Neural cell (in vitro differentiated cells): Measurements from ENCODE around the gene COQ4. TPM values are rescaled to one million over a fixed set of nuclear protein-coding genes. Genes with fewer than 3 reads are reported as not detected.

Experiments
- H2AFZ ChIP-seq: fragments of 200-600, 300-800 bp; sonication (generic), shearing (Covaris generic); 2 replicates; pipeline ENCODE4 v1.6.0; 2014; ENCODE audit warnings: low read depth, mild to moderate bottlenecking, antibody characterized with exemption, low read length, moderate library complexity
- H3F3A ChIP-seq: fragments of 200-600 bp; shearing (Covaris generic); 2 replicates; pipeline ENCODE4 v1.6.1; 2016; ENCODE audit warnings: mild to moderate bottlenecking, moderate library complexity, mixed read lengths, antibody characterized with exemption, low read length; ENCODE audit not compliant: insufficient read depth, poor library complexity, severe bottlenecking
- H3K27ac ChIP-seq: fragments of 200-600, 300-800 bp; sonication (generic), shearing (Covaris generic); 2 replicates; pipeline ENCODE4 v1.5.1; 2014; ENCODE audit warnings: mild to moderate bottlenecking, low read length, moderate library complexity
- H3K27me3 ChIP-seq: fragments of 300-800, 200-600 bp; sonication (generic), shearing (Covaris generic); 2 replicates; pipeline ENCODE4 v1.6.0; 2014; ENCODE audit warnings: mild to moderate bottlenecking, low read depth, low read length, moderate library complexity; ENCODE audit not compliant: insufficient read depth
- H3K36me3 ChIP-seq: fragments of 300-800, 200-600 bp; sonication (generic), shearing (Covaris generic); 2 replicates; pipeline ENCODE4 v1.5.1; 2014; ENCODE audit warnings: mild to moderate bottlenecking, antibody characterized with exemption, low read length, moderate library complexity; ENCODE audit not compliant: insufficient read depth
- H3K4me2 ChIP-seq: fragments of 300-800, 200-600 bp; sonication (generic), shearing (Covaris generic); 2 replicates; pipeline ENCODE4 v1.6.0; 2014; ENCODE audit warnings: mild to moderate bottlenecking, low read length
- H3K4me3 ChIP-seq: fragments of 300-800, 200-600 bp; sonication (generic), shearing (Covaris generic); 2 replicates; pipeline ENCODE4 v1.5.1; 2014; ENCODE audit warnings: mild to moderate bottlenecking, low read length, moderate library complexity
- H3K79me2 ChIP-seq: fragments of 200-600 bp; shearing (Covaris generic); replicated peaks from 2 replicates; pipeline ENCODE4 v1.6.0; 2014; ENCODE audit warnings: mild to moderate bottlenecking, low read length, moderate library complexity; ENCODE audit not compliant: insufficient read depth
- H3K9ac ChIP-seq: fragments of 300-800, 200-600 bp; sonication (generic), shearing (Covaris generic); 2 replicates; pipeline ENCODE4 v1.6.1; 2016; ENCODE audit warnings: mild to moderate bottlenecking, low read length, mixed read lengths
- H3K9me2 ChIP-seq: fragments of 200-600 bp; shearing (Covaris generic); 2 replicates; pipeline ENCODE4 v1.6.1; 2016; ENCODE audit warnings: mild to moderate bottlenecking, low read length, mixed read lengths; ENCODE audit not compliant: insufficient read depth
- H3K9me3 ChIP-seq: fragments of 200-600, 300-800 bp; sonication (generic), shearing (Covaris generic); 2 replicates; pipeline ENCODE4 v1.6.1; 2016; ENCODE audit warnings: mild to moderate bottlenecking, mixed run types, low read length, moderate library complexity, mixed read lengths
- H4K20me1 ChIP-seq: fragments of 200-600 bp; shearing (Covaris generic); 2 replicates; pipeline ENCODE4 v1.6.1; 2016; ENCODE audit warnings: mild to moderate bottlenecking, mixed run types; ENCODE audit not compliant: insufficient read depth
- CTCF ChIP-seq: fragments of 450-650 bp; IDR thresholded peaks from 2 replicates; pipeline ENCODE4 v1.5.1; 2014; ENCODE audit warnings: antibody characterized with exemption, mild to moderate bottlenecking, moderate library complexity; ENCODE audit not compliant: poor library complexity, severe bottlenecking
- EP300 ChIP-seq: fragments of 450-650 bp; conservative IDR thresholded peaks from 2 replicates; pipeline ENCODE4 v1.6.1; 2014; ENCODE audit warnings: antibody characterized with exemption, mild to moderate bottlenecking, moderate library complexity; ENCODE audit not compliant: poor library complexity, severe bottlenecking
- EZH2 ChIP-seq: fragments of 200-600, 300-800 bp; shearing (Covaris generic), sonication (generic); IDR thresholded peaks from 2 replicates; pipeline ENCODE4 v1.6.1; 2014; ENCODE audit warnings: antibody characterized with exemption, low read length, borderline replicate concordance, mild to moderate bottlenecking; ENCODE audit not compliant: insufficient read depth, poor library complexity, severe bottlenecking
- MXI1 ChIP-seq: fragments of 450-650 bp; conservative IDR thresholded peaks from 2 replicates; pipeline ENCODE4 v1.6.1; 2014; ENCODE audit warnings: antibody characterized with exemption, mild to moderate bottlenecking; ENCODE audit not compliant: poor library complexity, severe bottlenecking
- POLR2AphosphoS5 ChIP-seq: IDR thresholded peaks from 2 replicates; pipeline ENCODE4 v1.6.1; 2012
- RAD21 ChIP-seq: fragments of 450-650 bp; conservative IDR thresholded peaks from 2 replicates; pipeline ENCODE4 v1.6.1; 2014; ENCODE audit warnings: antibody characterized with exemption, mild to moderate bottlenecking, moderate library complexity
- REST ChIP-seq: IDR thresholded peaks from 2 replicates; pipeline ENCODE4 v1.6.1; 2012; ENCODE audit warnings: borderline replicate concordance
- SMC3 ChIP-seq: fragments of 450-650 bp; conservative IDR thresholded peaks from 2 replicates; pipeline ENCODE4 v1.6.1; 2014; ENCODE audit warnings: antibody characterized with exemption, mild to moderate bottlenecking, moderate library complexity; ENCODE audit not compliant: poor library complexity
- TAF1 ChIP-seq: IDR thresholded peaks from 2 replicates; pipeline ENCODE4 v1.6.1; 2012; ENCODE audit warnings: low read depth
- polyA plus RNA-seq: library from polyadenylated mRNA; depleted of rRNA; stranded (reverse); fragments of >200 nt; gene quantifications from 2 replicates; pipeline ENCODE4 v1.2.3, GENCODE V29; 2014

The COQ4 gene
- polyA plus RNA-seq, 1 donor from 2014 or later = 108 TPM

GRCh38 chr9:128372784-128373183, 50.1 kb downstream of the COQ4 start:
- no peaks in the 10 kb centered on the region for H3K9me2 ChIP-seq
- no peak overlapping the region for H2AFZ ChIP-seq
- H3K27me3 ChIP-seq = no peaks in the 10 kb centered on the region
- H3K4me3 ChIP-seq = peak overlapping the region; percentile 79
- no peak overlapping the region for H3K27ac ChIP-seq
- no peak overlapping the region for H3K9ac ChIP-seq
- H4K20me1 ChIP-seq = no peaks in the 10 kb centered on the region
- H3F3A ChIP-seq = no peaks in the 10 kb centered on the region
- no peaks in the 10 kb centered on the region for H3K36me3 ChIP-seq
- H3K9me3 ChIP-seq = no peaks in the 10 kb centered on the region
- TF ChIP-seq SMC3 (no peak), TAF1 (no peak), EZH2 (no peak), RAD21 (no peak), CTCF (no peak), EP300 (no peak)
- H3K4me2 ChIP-seq = no peak overlapping the region
- peaks cover 13% of the 10 kb centered on the region for H3K79me2 ChIP-seq

DNA sequence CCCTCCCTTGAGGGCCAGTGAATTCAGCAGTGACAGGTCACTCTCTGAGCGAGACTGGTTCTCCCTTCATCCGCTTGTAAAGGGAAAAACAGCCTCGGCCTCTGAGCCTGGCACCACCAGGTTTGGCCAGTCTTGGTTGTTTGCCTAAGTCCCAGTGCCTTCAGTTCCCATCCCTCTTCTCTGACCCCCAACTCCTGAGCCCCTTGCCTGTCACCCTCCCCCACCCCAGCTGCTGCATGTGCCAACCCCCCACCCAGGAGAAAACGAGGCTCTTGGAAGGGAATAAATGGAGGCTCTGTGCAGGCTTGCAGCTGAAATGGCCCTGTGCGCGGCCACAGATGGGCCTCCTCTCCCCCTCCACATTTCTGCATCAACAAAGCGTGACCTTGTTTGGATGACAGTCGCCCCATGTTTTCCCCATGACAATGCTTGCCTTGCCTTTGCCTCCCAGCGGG, 51.6 kb downstream of the COQ4 start:
- no peaks in the 10 kb centered on the region for H4K20me1 ChIP-seq
- H3K9ac ChIP-seq = no peak overlapping the region
- no peaks in the 10 kb centered on the region for H3K9me3 ChIP-seq
- H3K27me3 ChIP-seq = no peaks in the 10 kb centered on the region
- H2AFZ ChIP-seq = no peak overlapping the region
- H3K4me2 ChIP-seq = no peak overlapping the region
- no peaks in the 10 kb centered on the region for H3K36me3 ChIP-seq
- TF ChIP-seq TAF1 = no peak
- no peak for TF ChIP-seq SMC3
- TF ChIP-seq REST = no peak
- no peak for TF ChIP-seq POLR2AphosphoS5
- TF ChIP-seq EZH2 = no peak
- H3K27ac ChIP-seq = no peak overlapping the region
- no peak overlapping the region for H3K4me3 ChIP-seq
- no peaks in the 10 kb centered on the region for H3F3A ChIP-seq
- no peaks in the 10 kb centered on the region for H3K9me2 ChIP-seq
- peaks cover 13% of the 10 kb centered on the region for H3K79me2 ChIP-seq

DNA sequence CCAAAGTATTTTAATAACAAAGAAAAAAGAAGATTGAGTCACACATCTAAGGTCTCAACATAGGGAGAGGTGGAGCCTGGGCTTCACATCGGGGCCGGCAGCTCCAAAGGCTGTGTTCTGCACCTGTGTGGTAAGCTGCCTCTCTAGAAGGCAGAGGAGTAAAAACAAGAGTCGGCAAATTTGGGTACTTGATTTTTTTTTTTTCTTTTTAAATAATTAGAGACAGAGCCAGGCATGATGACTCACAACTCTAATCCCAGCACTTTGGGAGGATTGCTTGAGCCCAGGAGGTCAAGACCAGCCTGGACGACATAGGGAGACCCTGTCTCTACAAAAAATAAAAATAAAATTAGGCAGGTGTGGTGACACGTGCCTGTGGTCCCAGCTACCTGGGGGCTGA, 53.2 kb downstream of the COQ4 start:
- Histone ChIP-seq H3K9me3 (no peaks in the 10 kb centered on the region), H3F3A (no peaks in the 10 kb centered on the region), H3K9ac (no peak overlapping the region), H4K20me1 (no peaks in the 10 kb centered on the region), H3K79me2 (peaks cover 13% of the 10 kb centered on the region), H2AFZ (no peak overlapping the region), H3K9me2 (no peaks in the 10 kb centered on the region), H3K36me3 (no peaks in the 10 kb centered on the region), H3K27me3 (no peaks in the 10 kb centered on the region), H3K4me3 (no peak overlapping the region), H3K4me2 (no peak overlapping the region), H3K27ac (no peak overlapping the region)
- TF ChIP-seq EZH2 (no peak), EP300 (no peak), REST (no peak), MXI1 (no peak), CTCF (no peak), POLR2AphosphoS5 (no peak), SMC3 (no peak), RAD21 (no peak), TAF1 (no peak)
